ENCODE results near the gene ZNF428. TPM values are rescaled to one million over a fixed set of nuclear protein-coding genes. Genes with fewer than 3 reads are reported as not detected.

ZNF428 gene
- total and polyA plus RNA-seq, 10 donors: 19.9 to 54.7 (median 27.7) TPM

- intact Hi-C loops (cut with DNase I; ENCODE audit: low total_unique reads): no loop called here
These were observed 20.8 kb downstream of the ZNF428 start for GRCh38 chr19:43598445-43599240.

GRCh38 chr19:43597876-43598275 is 21.6 kb downstream of the ZNF428 start:
- Histone ChIP-seq H3K4me3 (peak overlapping the region in 2 of 8 donors; percentile 60 to 83), H3K9me3 (no peaks in the 10 kb centered on the region), H3K36me3 (peaks cover 0 to 64% (median 27%) of the 10 kb centered on the region in 6 donors), H3K4me1 (peaks cover 24 to 58% (median 46%) of the 10 kb centered on the region in 6 donors), H3K27me3 (replicated peaks in 1 of 7) (no peaks in the 10 kb centered on the region), H3K27ac (peak overlapping the region in 3 of 8 donors; percentile 96 to 98 (median 98))
- intact Hi-C loops (cut with DNase I; ENCODE audit: low total_unique reads): no loop called here
- DNase-seq: no peak
- no peak for TF ChIP-seq POLR2A (IDR thresholded peaks at IDR 0.05)
- no peak for TF ChIP-seq POLR2AphosphoS5 (IDR thresholded peaks at IDR 0.05)
- TF ChIP-seq CTCF (IDR thresholded peaks at IDR 0.05 in 8 of 11, conservative IDR thresholded peaks at IDR 0.05 in 3 of 11): no peak
- whole genome bisulfite sequencing, 5 donors: 26 to 41% (median 29%) methylated on average over 5 of the region's 5 CpGs

More at GRCh38 chr19:43598445-43599240, 20.8 kb downstream of the ZNF428 start:
- no peak for DNase-seq
- no peak for TF ChIP-seq POLR2AphosphoS5 (IDR thresholded peaks at IDR 0.05)
- no peak for TF ChIP-seq POLR2A (IDR thresholded peaks at IDR 0.05)
- no peak for TF ChIP-seq CTCF (IDR thresholded peaks at IDR 0.05 in 8 of 11, conservative IDR thresholded peaks at IDR 0.05 in 3 of 11)
- H3K36me3 ChIP-seq: peaks cover 0 to 59% (median 21%) of the 10 kb centered on the region in 6 donors
- H3K4me1 ChIP-seq: peaks cover 24 to 51% (median 41%) of the 10 kb centered on the region in 6 donors
- no peaks in the 10 kb centered on the region for H3K9me3 ChIP-seq
- no peaks in the 10 kb centered on the region for H3K27me3 ChIP-seq (replicated peaks in 1 of 7)
- H3K27ac ChIP-seq: peak overlapping the region in 2 of 8 donors; percentile 98
- 95 to 97% (median 95%) methylated on average over 19 of the region's 19 CpGs for WGBS, 5 donors
- H3K4me3 ChIP-seq: no peak overlapping the region

- peaks cover 0 to 64% (median 36%) of the 10 kb centered on the region in 6 donors for H3K36me3 ChIP-seq
- intact Hi-C loops (cut with DNase I; ENCODE audit: low total_unique reads): no loop called here
These were observed 22.5 kb downstream of the ZNF428 start for GRCh38 chr19:43596842-43597461.

More at GRCh38 chr19:43596842-43597461, 22.5 kb downstream of the ZNF428 start:
- Histone ChIP-seq H3K27me3 (replicated peaks in 1 of 7) (no peaks in the 10 kb centered on the region), H3K4me3 (peak overlapping the region; percentile 50 to 83 (median 68)), H3K9me3 (no peaks in the 10 kb centered on the region), H3K4me1 (peaks cover 24 to 60% (median 46%) of the 10 kb centered on the region in 6 donors), H3K27ac (peak overlapping the region; percentile 92 to 98 (median 97))
- WGBS, 5 donors: 13 to 32% (median 23%) methylated on average over 5 to 7 of the region's 7 CpGs
- DNase-seq: no peak
- TF ChIP-seq POLR2AphosphoS5 (IDR thresholded peaks at IDR 0.05) (no peak), POLR2A (IDR thresholded peaks at IDR 0.05) (no peak), CTCF (IDR thresholded peaks at IDR 0.05 in 8 of 11, conservative IDR thresholded peaks at IDR 0.05 in 3 of 11) (no peak)

Data from spleen (tissue), 11 donors.